GM19240 (cell line): Measurements from ENCODE around the gene LCN12.
A peak's percentile ranks its signal among the peaks of the same experiment; 100 is the strongest.
"Not testable (repeated sequence)": the region's sequence is repeated elsewhere in the genome, so short reads cannot be mapped to it uniquely, and the experiment has no call there.

Experiments
- DNase-seq: peaks from one replicate; pipeline ENCODE4 v3.0.0; 2011; ENCODE audit warnings: low spot score; ENCODE audit not compliant: insufficient read length

Gene LCN12

GRCh38 chr9:136985853-136986252 is 33.8 kb downstream of the LCN12 start:
- no peak for DNase-seq

GRCh38 chr9:136988872-136989271 is 36.8 kb downstream of the LCN12 start:
- DNase-seq = no peak

DNA sequence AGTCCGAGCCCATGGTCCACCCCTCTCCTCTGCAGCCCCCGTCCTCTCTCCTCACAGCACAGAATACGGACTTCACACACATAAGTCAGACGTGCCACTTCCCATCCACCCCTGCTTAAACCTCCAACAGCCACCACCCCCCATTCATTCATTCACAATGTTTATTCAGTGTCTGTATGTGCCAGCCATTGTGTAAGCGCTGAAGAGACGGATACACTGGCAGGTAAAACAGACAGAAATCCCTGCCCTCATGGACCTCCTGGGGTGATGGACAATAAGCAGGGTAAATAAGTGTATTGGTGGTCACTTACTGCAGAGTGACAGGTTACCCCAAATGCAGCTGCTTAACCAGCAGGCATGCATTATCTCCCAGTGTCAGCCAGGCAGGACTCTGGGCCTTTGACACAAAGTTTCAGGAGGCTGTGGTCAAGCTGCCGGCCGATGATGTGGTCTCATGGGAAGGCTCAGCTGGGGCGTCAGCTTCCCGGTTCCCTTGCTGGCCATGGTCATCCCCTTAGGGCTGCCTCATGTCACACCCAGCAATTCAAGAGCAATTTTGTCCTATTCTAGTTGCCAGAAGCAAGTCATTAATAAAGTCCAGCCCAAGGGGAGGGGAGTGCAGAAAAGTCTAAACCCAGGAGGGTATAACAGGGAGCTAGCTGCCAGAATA is 38.3 kb downstream of the LCN12 start:
- no peak for DNase-seq

DNA sequence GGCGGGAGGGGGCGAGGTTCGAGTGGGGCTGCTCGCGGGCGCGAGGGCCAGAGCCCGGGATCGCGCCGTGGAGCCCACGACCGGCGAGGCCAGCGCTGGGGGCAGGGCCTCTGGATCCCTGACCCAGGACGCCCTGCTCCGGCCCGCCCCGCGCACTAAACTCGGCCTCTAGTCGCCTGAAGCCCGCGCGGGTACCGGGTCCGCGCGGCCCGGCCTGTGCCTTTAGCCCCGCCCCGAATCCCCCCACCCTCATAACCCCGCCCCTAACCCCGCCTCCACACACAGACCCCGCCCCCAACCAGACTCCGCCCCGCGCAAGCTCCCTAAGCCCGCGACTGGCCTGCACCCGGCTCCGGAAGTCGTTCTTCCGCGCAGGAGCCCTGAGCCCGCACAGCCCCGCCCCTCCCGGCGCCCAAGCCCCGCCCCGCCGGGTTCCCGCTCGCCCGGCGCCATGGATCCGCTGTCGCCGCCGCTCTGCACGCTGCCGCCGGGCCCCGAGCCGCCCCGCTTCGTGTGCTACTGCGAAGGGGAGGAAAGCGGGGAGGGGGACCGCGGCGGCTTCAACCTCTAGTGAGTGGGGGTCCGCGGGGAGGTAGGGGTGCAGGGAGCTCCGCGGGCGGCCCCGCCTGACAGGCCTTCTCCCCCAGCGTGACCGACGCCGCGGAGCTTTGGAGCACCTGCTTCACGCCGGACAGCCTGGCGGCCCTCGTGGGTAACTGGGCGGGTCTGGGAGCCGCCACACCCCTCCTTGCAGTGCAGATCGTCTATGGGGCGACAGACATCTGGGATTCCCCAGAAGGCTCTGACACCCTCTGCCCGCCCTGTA is 40.1 kb downstream of the LCN12 start, which contains the start of gene PAXX:
Gene PAXX, plus strand, starts transcription at position 430 of the 826 bp plus-strand sequence. Its CDS starts 22 bp downstream, at position 452.
- peak; percentile 99 for DNase-seq

DNA sequence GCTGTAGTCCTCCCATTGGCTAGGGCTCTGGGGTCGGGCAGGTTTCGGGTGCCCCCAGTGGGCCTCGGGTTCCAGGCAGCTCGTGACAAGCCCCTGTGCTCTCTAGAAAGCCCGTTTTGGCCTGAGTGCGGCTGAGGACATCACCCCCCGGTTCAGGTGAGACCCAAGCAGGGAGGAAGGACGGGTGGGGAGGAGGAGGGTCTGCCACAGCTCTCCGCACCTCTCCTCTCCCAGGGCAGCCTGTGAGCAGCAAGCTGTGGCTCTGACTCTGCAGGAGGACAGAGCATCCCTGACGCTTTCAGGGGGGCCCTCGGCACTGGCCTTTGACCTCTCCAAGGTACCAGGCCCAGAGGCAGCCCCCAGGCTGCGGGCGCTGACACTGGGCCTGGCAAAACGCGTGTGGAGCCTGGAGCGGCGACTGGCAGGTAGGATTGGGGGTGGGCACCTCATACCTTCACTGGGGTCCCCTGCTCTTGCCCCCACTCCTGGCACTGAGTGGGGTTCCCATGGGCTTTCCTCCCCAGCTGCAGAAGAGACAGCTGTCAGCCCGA is 40.8 kb downstream of the LCN12 start:
- no peak for DNase-seq

DNA sequence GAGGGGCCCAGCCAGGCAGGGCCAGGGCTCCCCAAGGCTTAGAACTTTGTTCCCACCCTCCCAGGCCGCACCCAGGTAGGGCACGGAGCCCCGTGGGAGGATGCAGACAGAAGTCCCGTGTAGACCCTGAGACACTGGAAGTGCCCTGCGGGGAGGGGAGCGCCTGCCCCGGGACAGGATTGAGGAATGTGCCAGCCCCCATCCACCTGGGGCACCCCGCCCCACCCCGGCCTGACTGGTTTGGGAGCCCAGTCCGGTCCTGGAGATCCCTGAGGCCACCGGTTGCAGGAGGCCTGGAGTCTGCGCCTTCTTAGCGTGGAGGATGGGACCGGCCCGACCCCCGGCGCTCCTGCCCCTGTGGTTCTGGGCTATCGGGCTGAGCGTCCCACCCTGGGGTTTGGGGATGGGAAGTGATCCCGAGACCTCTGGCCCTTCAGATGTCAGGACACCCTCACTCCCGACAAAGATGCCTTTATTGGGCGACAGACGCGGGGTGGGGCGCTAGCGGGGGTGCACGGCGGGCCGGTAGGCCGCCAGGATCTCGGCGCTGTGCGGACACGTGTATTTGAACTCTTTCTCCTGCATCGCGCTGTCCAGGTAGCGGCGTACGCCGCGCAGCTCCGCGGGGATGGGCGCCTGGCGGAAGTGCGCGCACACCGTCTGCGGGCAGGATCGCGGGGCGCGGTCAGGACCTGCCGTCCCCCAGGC is 42.3 kb downstream of the LCN12 start:
- DNase-seq = no peak

DNA sequence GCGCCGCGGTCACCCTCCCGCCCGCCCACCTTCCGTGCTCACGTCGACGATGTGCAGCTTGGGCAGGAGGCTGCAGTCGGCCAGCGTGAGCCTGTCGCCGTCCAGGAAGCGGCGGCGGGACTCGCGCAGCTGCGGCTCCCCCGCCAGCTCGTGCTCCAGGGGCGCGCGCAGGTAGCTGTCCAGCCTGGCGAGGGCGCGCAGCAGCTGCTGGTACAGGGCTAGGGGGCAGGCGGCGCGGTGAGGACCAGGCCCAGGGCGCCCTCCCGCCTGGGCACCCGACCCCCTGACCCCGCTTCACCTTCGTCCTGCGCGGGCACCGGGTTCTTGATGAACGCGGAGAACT is 42.8 kb downstream of the LCN12 start:
- no peak for DNase-seq

DNA sequence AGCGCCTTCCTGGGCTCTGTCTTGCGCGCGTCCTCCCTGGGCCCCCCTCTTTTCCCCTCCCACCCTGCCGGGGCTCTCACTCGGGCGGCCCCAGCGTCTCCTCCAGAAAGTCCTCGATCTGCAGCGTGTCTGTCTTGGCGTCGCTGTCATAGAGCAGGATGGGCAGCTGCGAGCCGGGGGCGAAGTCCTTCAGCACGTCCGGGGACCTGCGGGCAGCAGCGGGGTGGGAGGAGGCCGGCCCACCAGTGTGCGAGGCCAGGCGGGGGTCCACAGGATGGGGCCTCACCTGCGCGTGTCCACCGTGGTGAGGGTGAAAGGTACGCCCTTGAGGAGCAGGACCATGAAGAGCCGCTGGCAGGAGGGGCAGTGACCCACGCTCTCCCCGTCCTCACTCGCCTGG is 43.3 kb downstream of the LCN12 start:
- DNase-seq = no peak

GRCh38 chr9:136995772-136996311 is 43.8 kb downstream of the LCN12 start:
- DNase-seq = no peak

GRCh38 chr9:136996361-136997292 is 44.6 kb downstream of the LCN12 start, which contains the start of gene CLIC3:
Gene CLIC3, minus strand, starts transcription at chr9:136996568. Its CDS starts 25 bp downstream, at chr9:136996543.
- no peak for DNase-seq

DNA sequence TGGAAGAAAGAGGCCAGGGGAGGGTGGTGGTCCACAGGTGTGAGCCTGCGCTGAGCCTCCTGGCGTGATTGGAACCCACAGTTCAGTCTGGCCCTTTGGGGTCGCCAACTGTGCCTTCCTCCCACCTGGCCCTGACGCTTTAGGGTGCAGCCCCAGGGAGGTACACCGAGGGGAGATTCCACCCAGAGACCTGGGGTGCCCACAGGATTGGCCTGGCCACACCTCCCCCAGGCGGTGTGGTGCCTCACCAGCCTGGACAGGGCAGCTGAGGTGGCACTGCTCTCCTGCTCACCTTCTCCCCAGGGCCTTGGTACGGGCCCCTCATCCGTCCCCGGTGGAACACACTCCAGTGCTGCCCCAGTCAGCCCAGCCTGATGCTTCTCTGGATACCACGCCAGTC is 45.3 kb downstream of the LCN12 start:
- no peak for DNase-seq

GRCh38 chr9:136997830-136998234 is 45.8 kb downstream of the LCN12 start:
- DNase-seq = no peak

GRCh38 chr9:137000177-137000930 is 48.3 kb downstream of the LCN12 start:
- peak; percentile 90 for DNase-seq

DNA sequence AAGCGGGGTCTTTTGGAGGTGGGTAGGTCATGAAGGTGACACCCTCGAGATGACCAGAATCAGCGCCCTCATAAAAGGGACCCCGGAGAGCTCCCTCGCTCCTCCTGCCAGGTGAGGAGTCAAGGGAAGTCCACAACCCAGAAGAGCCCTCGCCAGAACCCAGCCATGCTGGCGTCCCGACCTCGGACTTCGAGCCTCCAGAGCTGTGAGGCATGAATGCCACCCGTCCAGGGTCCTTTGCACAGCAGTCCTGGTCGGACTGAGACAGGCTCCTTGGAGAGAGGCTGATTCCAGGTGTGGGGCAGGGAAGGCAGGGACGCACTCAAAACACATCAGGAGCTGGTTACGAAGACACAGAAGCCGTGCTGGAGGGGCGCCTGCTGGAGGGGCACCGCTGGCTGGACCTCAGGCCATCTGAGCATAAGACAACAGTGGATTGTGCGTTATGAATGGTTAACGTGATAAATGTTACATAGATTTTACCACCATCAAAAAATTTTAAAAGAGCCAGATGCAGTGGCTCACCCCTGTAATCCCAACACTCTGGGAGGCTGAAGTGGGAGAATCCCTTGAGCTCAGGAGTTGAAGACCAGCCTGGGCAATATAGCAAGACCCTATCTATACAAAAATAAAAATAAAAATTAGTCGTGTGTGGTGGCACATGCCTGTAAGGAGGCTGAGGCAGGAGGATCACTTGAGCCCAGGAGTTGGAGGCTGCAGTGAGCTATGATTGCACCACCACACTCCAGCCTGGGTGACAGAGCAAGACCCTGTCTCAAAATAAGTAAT is 50.0 kb downstream of the LCN12 start:
- DNase-seq = no peak

DNA sequence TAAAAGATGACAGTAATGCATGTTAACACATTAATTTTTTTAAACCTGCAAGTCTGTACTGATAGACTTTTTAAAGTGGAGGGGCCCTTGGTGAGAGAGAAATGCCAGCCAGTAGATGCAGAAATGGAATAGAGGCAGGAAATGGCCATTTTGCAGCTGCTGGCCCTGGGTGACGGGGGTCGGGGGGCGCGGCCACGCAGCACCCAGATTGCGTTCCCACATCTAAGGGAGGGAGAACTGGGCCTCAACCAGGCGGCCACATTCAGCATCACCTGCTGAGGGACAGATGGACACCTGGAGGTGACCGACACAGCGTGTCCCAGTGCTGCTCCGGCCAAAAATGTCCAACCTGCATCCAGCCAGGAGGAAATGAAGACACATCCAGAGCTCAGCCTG is 50.6 kb downstream of the LCN12 start:
- DNase-seq = no peak

GRCh38 chr9:137004285-137004684 is 52.2 kb downstream of the LCN12 start:
- not testable (repeated sequence) for DNase-seq
